ENCODE data around the gene KLF11. TPM values are rescaled to one million over a fixed set of nuclear protein-coding genes. Genes with fewer than 3 reads are reported as not detected.

The KLF11 gene
- total and polyA plus RNA-seq, 2 of the 8 experiments (the other 6 are each of a cell fraction or from before 2014, with no cell fraction given) = 6.4 to 10.1 TPM

- no peak overlapping the region for H3K9ac ChIP-seq (replicated peaks in 1 of 4; ENCODE audit: extremely low read depth in 1 of 4, low read depth in 3 of 4, low read length in 3 of 4)
- no peak overlapping the region for H3K18ac ChIP-seq (ENCODE audit: extremely low read depth, low read length)
- H2BK20ac ChIP-seq (ENCODE audit: low read length) = no peak overlapping the region
- H4K8ac ChIP-seq (ENCODE audit: extremely low read depth, insufficient read depth, low read length) = no peak overlapping the region
- H3K9me3 ChIP-seq (ENCODE audit: insufficient read depth in 2 of 2, low read depth in 1 of 2, low read length in 1 of 2) = no peaks in the 10 kb centered on the region; a peak in 1 of 4 replicates
- peaks cover 0 to 2% of the 10 kb centered on the region in 2 experiments for H4K20me1 ChIP-seq (replicated peaks in 1 of 2; ENCODE audit: control insufficient read depth in 1 of 2, insufficient read depth in 2 of 2, low read length in 2 of 2)
- no peak overlapping the region for H2BK12ac ChIP-seq (ENCODE audit: low read depth, low read length)
- H2AFZ ChIP-seq (ENCODE audit: low read length) = no peak overlapping the region
- no peak for DNase-seq (ENCODE audit: low read depth in 1 of 2, low spot score in 2 of 2)
- no peak overlapping the region for H3K23ac ChIP-seq (ENCODE audit: insufficient read length)
- CTCF ChIA-PET (ENCODE audit: partially characterized antibody) = interaction anchor here (0.6 to 3.2 kb wide), 6 partner anchors 11 to 405 kb away, joined by 3 to 12 read pairs (median 4); no protein-coding TSS in a partner anchor
- no peak overlapping the region for H3K4me2 ChIP-seq (ENCODE audit: insufficient read depth in 1 of 2, low read depth in 2 of 2, low read length in 2 of 2)
- H2BK120ac ChIP-seq (replicated peaks; ENCODE audit: low read depth, low read length) = no peak overlapping the region
- no peaks in the 10 kb centered on the region for H3K79me2 ChIP-seq (ENCODE audit: control insufficient read depth in 1 of 2, insufficient read depth in 2 of 2, low read length in 2 of 2)
- no peak overlapping the region for H3K4ac ChIP-seq (replicated peaks; ENCODE audit: insufficient read length, low read depth, low read length)
- no peaks in the 10 kb centered on the region for H3K27me3 ChIP-seq (replicated peaks in 1 of 4; ENCODE audit: control insufficient read depth in 3 of 4, extremely low read depth in 1 of 4, insufficient read depth in 3 of 4, low read length in 3 of 4)
- no peak overlapping the region for H4K91ac ChIP-seq (replicated peaks; ENCODE audit: insufficient read length, low read length)
- POLR2A ChIA-PET (ENCODE audit: partially characterized antibody) = interaction anchor here (1.2 kb wide), 2 partner anchors 11 to 25 kb away, joined by 4 read pairs; partner anchors contain the start of gene KLF11
- WGBS, 2 experiments (ENCODE audit: extremely low coverage in 1 of 2, insufficient coverage in 1 of 2, insufficient read length in 1 of 2, insufficient replicate concordance in 2 of 2, low coverage in 1 of 2, low lambda C conversion rate in 2 of 2, missing lambda C conversion rate in 1 of 2) = 87% methylated on average over 5 of the region's 5 CpGs; no CpG with 5 or more reads in 1 of the 2 experiments
- FAIRE-seq = no peak
- H2BK5ac ChIP-seq (ENCODE audit: low read depth, low read length) = no peak overlapping the region
- no peak overlapping the region for H3K4me3 ChIP-seq (ENCODE audit: extremely low read depth in 1 of 4, insufficient read depth in 2 of 4, low read depth in 3 of 4, low read length in 4 of 4)
- H3K27ac ChIP-seq (ENCODE audit: low read depth, low read length) = no peak overlapping the region
- H3K23me2 ChIP-seq (ENCODE audit: low read depth, low read length) = peaks cover 3% of the 10 kb centered on the region; the same call in 1 of the 2 replicates
- H3K56ac ChIP-seq (replicated peaks; ENCODE audit: insufficient read length, low read depth, low read length) = no peak overlapping the region
- H3K14ac ChIP-seq (ENCODE audit: insufficient read length) = no peak overlapping the region
- no peaks in the 10 kb centered on the region for H3K36me3 ChIP-seq (ENCODE audit: control insufficient read depth in 2 of 4, insufficient read depth in 4 of 4, low read length in 3 of 4)
- H2AK5ac ChIP-seq (ENCODE audit: low read depth, low read length) = no peak overlapping the region
- H3K79me1 ChIP-seq (ENCODE audit: low read depth, low read length) = no peaks in the 10 kb centered on the region
- H2BK15ac ChIP-seq (ENCODE audit: low read length) = no peak overlapping the region
- H3K4me1 ChIP-seq (replicated peaks in 1 of 4; ENCODE audit: control insufficient read depth in 3 of 4, insufficient read depth in 4 of 4, low read length in 3 of 4) = no peaks in the 10 kb centered on the region
- no peak overlapping the region for H4K5ac ChIP-seq (ENCODE audit: insufficient read length, low read depth, low read length)
- no peak for TF ChIP-seq CHD1 (IDR thresholded peaks at IDR 0.05; ENCODE audit: low read depth, low read length)
- no peak for TF ChIP-seq EGR1 (IDR thresholded peaks at IDR 0.05; ENCODE audit: borderline replicate concordance, low read depth, low read length)
- TF ChIP-seq JUN (IDR thresholded peaks at IDR 0.05; ENCODE audit: low read depth, low read length) = no peak
- no peak for TF ChIP-seq TAF7 (optimal IDR thresholded peaks at IDR 0.05; ENCODE audit: borderline replicate concordance, low read depth, low read length)
- TF ChIP-seq, protein P1, sequence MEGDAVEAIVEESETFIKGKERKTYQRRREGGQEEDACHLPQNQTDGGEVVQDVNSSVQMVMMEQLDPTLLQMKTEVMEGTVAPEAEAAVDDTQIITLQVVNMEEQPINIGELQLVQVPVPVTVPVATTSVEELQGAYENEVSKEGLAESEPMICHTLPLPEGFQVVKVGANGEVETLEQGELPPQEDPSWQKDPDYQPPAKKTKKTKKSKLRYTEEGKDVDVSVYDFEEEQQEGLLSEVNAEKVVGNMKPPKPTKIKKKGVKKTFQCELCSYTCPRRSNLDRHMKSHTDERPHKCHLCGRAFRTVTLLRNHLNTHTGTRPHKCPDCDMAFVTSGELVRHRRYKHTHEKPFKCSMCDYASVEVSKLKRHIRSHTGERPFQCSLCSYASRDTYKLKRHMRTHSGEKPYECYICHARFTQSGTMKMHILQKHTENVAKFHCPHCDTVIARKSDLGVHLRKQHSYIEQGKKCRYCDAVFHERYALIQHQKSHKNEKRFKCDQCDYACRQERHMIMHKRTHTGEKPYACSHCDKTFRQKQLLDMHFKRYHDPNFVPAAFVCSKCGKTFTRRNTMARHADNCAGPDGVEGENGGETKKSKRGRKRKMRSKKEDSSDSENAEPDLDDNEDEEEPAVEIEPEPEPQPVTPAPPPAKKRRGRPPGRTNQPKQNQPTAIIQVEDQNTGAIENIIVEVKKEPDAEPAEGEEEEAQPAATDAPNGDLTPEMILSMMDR (IDR thresholded peaks at IDR 0.05; ENCODE audit: control extremely low read depth in 1 of 3, insufficient read depth in 1 of 3, low read depth in 1 of 3, low read length in 3 of 3) = no peak
- no peak for TF ChIP-seq FOSL1 (IDR thresholded peaks at IDR 0.05; ENCODE audit: insufficient read depth, low read depth, low read length)
- no peak for TF ChIP-seq KDM1A (IDR thresholded peaks at IDR 0.05; ENCODE audit: borderline replicate concordance, low read length)
- no peak for TF ChIP-seq TEAD4 (IDR thresholded peaks at IDR 0.05; ENCODE audit: low read depth, low read length)
- no peak for TF ChIP-seq USF2 (IDR thresholded peaks at IDR 0.05; ENCODE audit: low read length)
- TF ChIP-seq CEBPB (IDR thresholded peaks at IDR 0.05; ENCODE audit: low read depth, low read length) = no peak
Measured at GRCh38 chr2:10017313-10017941, 25.9 kb upstream of the KLF11 start.
